ENCODE data around the gene STOX1. TPM values are rescaled to one million over a fixed set of nuclear protein-coding genes. Genes with fewer than 3 reads are reported as not detected.

STOX1 gene
- total RNA-seq, 4 donors from 2014 or later = 11.4 to 38.0 (median 15.4) TPM

DNA sequence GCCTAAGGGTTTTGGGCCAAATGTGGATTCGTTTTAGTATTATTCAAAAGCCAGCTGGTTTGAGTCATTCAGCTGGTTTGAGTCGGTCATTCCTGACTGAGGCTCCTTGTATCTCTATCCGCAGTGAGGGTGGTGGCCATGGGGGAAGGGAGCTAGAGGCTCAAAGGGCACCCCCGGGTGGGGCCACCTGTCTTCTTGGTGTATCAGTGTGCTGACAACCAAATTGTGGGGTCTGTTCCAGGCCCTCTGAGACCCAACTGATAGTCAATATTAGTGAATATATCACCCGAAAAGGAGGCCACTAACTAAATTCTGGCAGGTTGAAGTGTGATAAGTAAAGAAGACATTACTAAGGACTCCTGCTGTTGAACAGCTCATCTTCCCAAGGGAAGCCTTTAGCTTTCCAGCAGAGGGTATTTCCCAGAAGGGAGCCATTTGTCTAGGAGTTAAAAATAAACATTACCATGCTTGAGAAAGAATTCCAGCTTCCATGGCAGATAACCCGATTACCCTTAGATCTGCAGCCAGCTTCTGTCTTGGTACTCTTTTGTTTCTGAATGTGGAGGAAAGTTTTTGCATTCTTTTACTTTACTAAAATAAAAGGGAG lies 43.9 kb downstream of the STOX1 start:
- H3K4me1 ChIP-seq = peaks cover 0 to 40% (median 9%) of the 10 kb centered on the region in 3 donors
- TF ChIP-seq POLR2AphosphoS5 (IDR thresholded peaks at IDR 0.05) = peak; percentile 14
- TF ChIP-seq POLR2A (IDR thresholded peaks at IDR 0.05) = no peak
- no peak for TF ChIP-seq CTCF (IDR thresholded peaks at IDR 0.05)
- H3K27ac ChIP-seq = peak overlapping the region; percentile 68 to 86 (median 81)
- no peak for ATAC-seq
- H3K36me3 ChIP-seq = no peaks in the 10 kb centered on the region
- no peaks in the 10 kb centered on the region for H3K27me3 ChIP-seq
- no peaks in the 10 kb centered on the region for H3K9me3 ChIP-seq
- H3K4me3 ChIP-seq = no peak overlapping the region
- 28 to 49% methylated on average over 4 to 5 of the region's 6 CpGs for WGBS, 2 donors (ENCODE audit: low coverage in 1 of 2)

DNA sequence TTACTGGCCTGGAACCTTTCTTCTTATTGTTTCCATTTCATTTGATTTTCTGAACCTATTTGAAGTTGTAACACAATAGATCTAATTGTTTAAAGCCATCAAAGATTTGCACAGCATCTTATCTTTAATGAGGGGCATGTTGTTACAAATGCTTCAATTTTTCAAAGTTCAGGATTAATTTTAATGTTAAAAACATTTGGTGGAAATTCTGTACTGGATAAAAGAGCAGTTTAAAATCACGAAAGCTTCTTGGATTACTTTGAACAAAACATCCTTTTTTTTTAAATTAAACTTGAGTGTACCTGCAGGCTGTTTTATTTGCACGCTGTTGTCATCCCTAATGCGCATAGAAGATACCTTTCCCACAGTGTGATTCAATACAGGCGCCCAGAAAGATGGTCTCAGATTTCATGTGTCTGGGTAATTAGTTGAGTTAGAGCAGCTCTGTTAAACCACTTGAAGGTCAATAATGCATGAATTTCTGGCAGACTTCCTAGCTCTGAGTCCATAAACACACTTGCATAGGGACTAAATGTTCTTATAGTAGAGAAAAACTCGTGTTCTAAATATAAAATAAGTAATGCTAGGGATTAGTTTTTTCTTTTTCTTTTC lies 44.5 kb downstream of the STOX1 start:
- H3K9me3 ChIP-seq = no peaks in the 10 kb centered on the region

GRCh38 chr10:68876246-68877138 lies 49.2 kb downstream of the STOX1 start:
- no peak overlapping the region for H3K4me3 ChIP-seq
- peaks cover 0 to 32% (median 0%) of the 10 kb centered on the region in 3 donors for H3K4me1 ChIP-seq
- no peaks in the 10 kb centered on the region for H3K36me3 ChIP-seq
- peak overlapping the region in 3 of 4 donors; percentile 18 to 67 (median 36) for H3K27ac ChIP-seq
- 38 to 45% methylated on average over 7 to 10 of the region's 15 CpGs for WGBS, 2 donors (ENCODE audit: low coverage in 1 of 2)
- ATAC-seq = peak; percentile 43
- TF ChIP-seq CTCF (IDR thresholded peaks at IDR 0.05) (no peak), POLR2AphosphoS5 (IDR thresholded peaks at IDR 0.05) (peak; percentile 9)
- H3K9me3 ChIP-seq = no peaks in the 10 kb centered on the region
- H3K27me3 ChIP-seq = no peaks in the 10 kb centered on the region

More for the DNA sequence above, 44.5 kb downstream of the STOX1 start:
- H3K27ac ChIP-seq = peak overlapping the region; percentile 68 to 86 (median 81)
- TF ChIP-seq POLR2A (IDR thresholded peaks at IDR 0.05) (no peak), EP300 (IDR thresholded peaks at IDR 0.05) (no peak), POLR2AphosphoS5 (IDR thresholded peaks at IDR 0.05) (peak; percentile 82), CTCF (IDR thresholded peaks at IDR 0.05) (no peak)
- H3K36me3 ChIP-seq = no peaks in the 10 kb centered on the region
- no peak overlapping the region for H3K4me3 ChIP-seq
- peak; percentile 77 for ATAC-seq
- H3K4me1 ChIP-seq = peaks cover 0 to 47% (median 9%) of the 10 kb centered on the region in 3 donors
- no peaks in the 10 kb centered on the region for H3K27me3 ChIP-seq
- 7 to 15% methylated on average over 5 of the region's 5 CpGs for WGBS, 2 donors (ENCODE audit: low coverage in 1 of 2)

DNA sequence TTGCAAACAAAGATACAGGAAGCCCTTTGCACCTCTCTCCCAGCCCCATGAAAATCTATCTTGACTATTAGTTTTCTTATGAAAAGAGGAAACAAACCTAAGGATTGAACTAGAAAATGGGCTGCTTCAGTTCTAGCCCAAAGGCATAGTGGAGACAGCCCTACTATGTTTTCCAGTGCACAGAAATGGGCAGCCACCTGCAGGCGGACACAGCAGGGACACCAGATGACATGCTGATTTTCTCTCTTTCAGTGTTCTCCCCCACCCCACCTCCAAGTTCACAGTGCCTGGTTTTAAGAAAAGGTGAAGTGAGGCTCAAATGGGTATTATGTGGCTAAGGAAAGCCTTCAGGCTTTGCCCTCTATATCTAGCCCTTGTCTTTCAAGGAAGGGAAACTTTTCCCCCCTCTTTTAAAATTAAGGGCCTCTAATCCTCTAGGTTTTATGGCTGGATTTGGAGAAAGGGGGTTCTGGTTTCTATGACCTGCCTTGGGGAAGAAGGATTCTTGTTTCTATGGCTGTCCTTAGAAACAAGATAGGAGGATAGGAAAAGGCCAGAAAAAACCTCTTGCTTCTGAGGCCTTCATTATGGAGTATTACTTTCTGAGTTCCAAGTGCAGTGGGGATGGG lies 50.3 kb downstream of the STOX1 start:
- no peak for TF ChIP-seq POLR2A (IDR thresholded peaks at IDR 0.05)
- TF ChIP-seq EP300 (IDR thresholded peaks at IDR 0.05) = no peak
- TF ChIP-seq POLR2AphosphoS5 (IDR thresholded peaks at IDR 0.05) = no peak
- no peak for TF ChIP-seq CTCF (IDR thresholded peaks at IDR 0.05)
- ATAC-seq = no peak
- Histone ChIP-seq H3K4me1 (peaks cover 0 to 22% (median 0%) of the 10 kb centered on the region in 3 donors), H3K9me3 (no peaks in the 10 kb centered on the region), H3K36me3 (no peaks in the 10 kb centered on the region), H3K27ac (peak overlapping the region in 1 of 4 donors; percentile 67), H3K27me3 (no peaks in the 10 kb centered on the region), H3K4me3 (no peak overlapping the region)
- WGBS, 2 donors (ENCODE audit: low coverage in 1 of 2) = 100% methylated on average over 1 of the region's 1 CpG; no CpG with 5 or more reads in 1 of the 2 donors

All from gastroesophageal sphincter (tissue), 4 donors.